Measurements from ENCODE around the gene LRFN2. TPM values are rescaled to one million over a fixed set of nuclear protein-coding genes. Genes with fewer than 3 reads are reported as not detected.

The LRFN2 gene
- total and polyA plus RNA-seq, 2 of the 8 experiments (the other 6 are each of a cell fraction or from before 2014, with no cell fraction given): 2.3 TPM

GRCh38 chr6:40536442-40536841, 50.7 kb downstream of the LRFN2 start (continued):
- no peak for TF ChIP-seq ATF3 (IDR thresholded peaks at IDR 0.05; ENCODE audit: insufficient read depth, low read depth, low read length)
- peak; percentile 47 to 69 for TF ChIP-seq RAD21 (IDR thresholded peaks at IDR 0.05 in 1 of 2, conservative IDR thresholded peaks at IDR 0.05 in 1 of 2; ENCODE audit: low read depth in 2 of 2, low read length in 2 of 2)

Data from H1 (cell line).